ENCODE data around the gene IQGAP3.

Gene IQGAP3

GRCh38 chr1:156488566-156489165 is 83.7 kb downstream of the IQGAP3 start:
- Mint-ChIP-seq H3K36me3 (peaks cover 29% of the 10 kb centered on the region), H3K27me3 (no peaks in the 10 kb centered on the region), H3K4me1 (peaks cover 73% of the 10 kb centered on the region), H3K9me3 (no peaks in the 10 kb centered on the region), H3K4me3 (peak overlapping the region; percentile 23), H3K27ac (peak overlapping the region; percentile 56)
- CTCF ChIA-PET, result interaction anchor here (0.6 to 13.8 kb wide), 10 partner anchors 8 to 136 kb away, joined by 3 to 150 read pairs (median 4); partner anchors contain the start of gene MEF2D
- no peak for DNase-seq

- Mint-ChIP-seq H3K4me3 (no peak overlapping the region), H3K27ac (peak overlapping the region; percentile 34), H3K4me1 (peaks cover 68% of the 10 kb centered on the region), H3K36me3 (peaks cover 27% of the 10 kb centered on the region), H3K27me3 (no peaks in the 10 kb centered on the region), H3K9me3 (no peaks in the 10 kb centered on the region)
- no peak for DNase-seq
- CTCF ChIA-PET, result interaction anchor here (1.0 to 13.8 kb wide), 3 partner anchors 13 to 94 kb away, joined by 3 to 150 read pairs (median 4); partner anchors contain the start of gene MEF2D
Measured at GRCh38 chr1:156487862-156488261, 84.5 kb downstream of the IQGAP3 start.

- peaks cover 27% of the 10 kb centered on the region for H3K36me3 Mint-ChIP-seq
- peaks cover 64% of the 10 kb centered on the region for H3K4me1 Mint-ChIP-seq
- no peaks in the 10 kb centered on the region for H3K27me3 Mint-ChIP-seq
- H3K4me3 Mint-ChIP-seq, result no peak overlapping the region
- H3K27ac Mint-ChIP-seq, result no peak overlapping the region
- no peaks in the 10 kb centered on the region for H3K9me3 Mint-ChIP-seq
- no peak for DNase-seq
- CTCF ChIA-PET, result interaction anchor here (0.8 to 13.8 kb wide), 4 partner anchors 14 to 122 kb away, joined by 3 to 150 read pairs (median 4); partner anchors contain the start of gene MEF2D
Measured at GRCh38 chr1:156486421-156487344, 85.7 kb downstream of the IQGAP3 start.

GRCh38 chr1:156485984-156486383 is 86.4 kb downstream of the IQGAP3 start:
- peaks cover 64% of the 10 kb centered on the region for H3K4me1 Mint-ChIP-seq
- no peak for DNase-seq
- no peaks in the 10 kb centered on the region for H3K27me3 Mint-ChIP-seq
- H3K27ac Mint-ChIP-seq, result no peak overlapping the region
- no peaks in the 10 kb centered on the region for H3K9me3 Mint-ChIP-seq
- CTCF ChIA-PET, result interaction anchor here (0.6 to 13.8 kb wide), 8 partner anchors 14 to 122 kb away, joined by 3 to 150 read pairs (median 4); partner anchors contain the start of genes GPATCH4 and MEF2D
- no peak overlapping the region for H3K4me3 Mint-ChIP-seq
- H3K36me3 Mint-ChIP-seq, result peaks cover 31% of the 10 kb centered on the region

GRCh38 chr1:156484480-156485058 is 87.8 kb downstream of the IQGAP3 start:
- Mint-ChIP-seq H3K4me3 (no peak overlapping the region), H3K36me3 (peaks cover 42% of the 10 kb centered on the region)
- CTCF ChIA-PET, result interaction anchor here (1.4 to 13.8 kb wide), 4 partner anchors 16 to 124 kb away, joined by 4 to 150 read pairs (median 8); partner anchors contain the start of gene MEF2D

GRCh38 chr1:156483397-156483796 is 89.0 kb downstream of the IQGAP3 start:
- no peak overlapping the region for H3K27ac Mint-ChIP-seq
- peaks cover 51% of the 10 kb centered on the region for H3K36me3 Mint-ChIP-seq
- no peaks in the 10 kb centered on the region for H3K9me3 Mint-ChIP-seq
- CTCF ChIA-PET, result interaction anchor here (0.7 to 13.8 kb wide), 4 partner anchors 13 to 125 kb away, joined by 3 to 150 read pairs (median 7); partner anchors contain the start of gene MEF2D
- no peaks in the 10 kb centered on the region for H3K27me3 Mint-ChIP-seq
- no peak for DNase-seq
- H3K4me3 Mint-ChIP-seq, result no peak overlapping the region
- H3K4me1 Mint-ChIP-seq, result peaks cover 50% of the 10 kb centered on the region

More at GRCh38 chr1:156484480-156485058, 87.8 kb downstream of the IQGAP3 start:
- H3K27me3 Mint-ChIP-seq, result no peaks in the 10 kb centered on the region
- no peak overlapping the region for H3K27ac Mint-ChIP-seq
- H3K9me3 Mint-ChIP-seq, result no peaks in the 10 kb centered on the region
- H3K4me1 Mint-ChIP-seq, result peaks cover 59% of the 10 kb centered on the region
- no peak for DNase-seq

- CTCF ChIA-PET, result interaction anchor here (2.1 to 13.8 kb wide), 4 partner anchors 9 to 126 kb away, joined by 9 to 150 read pairs (median 33); partner anchors contain the start of gene MEF2D
- no peak overlapping the region for H3K27ac Mint-ChIP-seq
- no peak overlapping the region for H3K4me3 Mint-ChIP-seq
- no peak for DNase-seq
- H3K36me3 Mint-ChIP-seq, result peaks cover 52% of the 10 kb centered on the region
- H3K27me3 Mint-ChIP-seq, result no peaks in the 10 kb centered on the region
- H3K9me3 Mint-ChIP-seq, result no peaks in the 10 kb centered on the region
- peaks cover 38% of the 10 kb centered on the region for H3K4me1 Mint-ChIP-seq
Measured at GRCh38 chr1:156482276-156482675, 90.1 kb downstream of the IQGAP3 start.

- H3K36me3 Mint-ChIP-seq, result peaks cover 53% of the 10 kb centered on the region
- H3K27ac Mint-ChIP-seq, result peak overlapping the region; percentile 74
- CTCF ChIA-PET, result interaction anchor here (1.0 to 13.8 kb wide), 15 partner anchors 10 to 141 kb away, joined by 3 to 150 read pairs (median 9); partner anchors contain the start of genes IQGAP3, MEF2D and NAXE
- H3K4me1 Mint-ChIP-seq, result peaks cover 33% of the 10 kb centered on the region
- no peak for DNase-seq
- no peaks in the 10 kb centered on the region for H3K27me3 Mint-ChIP-seq
- no peaks in the 10 kb centered on the region for H3K9me3 Mint-ChIP-seq
- no peak overlapping the region for H3K4me3 Mint-ChIP-seq
Measured at GRCh38 chr1:156481527-156481926, 90.8 kb downstream of the IQGAP3 start.

- Mint-ChIP-seq H3K4me3 (no peak overlapping the region), H3K36me3 (peaks cover 59% of the 10 kb centered on the region), H3K9me3 (no peaks in the 10 kb centered on the region), H3K27ac (peak overlapping the region; percentile 72), H3K27me3 (no peaks in the 10 kb centered on the region), H3K4me1 (peaks cover 30% of the 10 kb centered on the region)
- CTCF ChIA-PET, result interaction anchor here (0.6 to 13.8 kb wide), 32 partner anchors 11 to 199 kb away, joined by 3 to 150 read pairs (median 4); partner anchors contain the start of genes IQGAP3, MEF2D and NAXE
- peak; percentile 84 for DNase-seq
Measured at GRCh38 chr1:156480411-156481192, 91.8 kb downstream of the IQGAP3 start.

- H3K4me1 Mint-ChIP-seq, result peaks cover 30% of the 10 kb centered on the region
- no peak overlapping the region for H3K4me3 Mint-ChIP-seq
- no peaks in the 10 kb centered on the region for H3K27me3 Mint-ChIP-seq
- peaks cover 63% of the 10 kb centered on the region for H3K36me3 Mint-ChIP-seq
- DNase-seq, result no peak
- H3K27ac Mint-ChIP-seq, result no peak overlapping the region
- CTCF ChIA-PET, result interaction anchor here (0.6 to 13.8 kb wide), 30 partner anchors 11 to 200 kb away, joined by 3 to 150 read pairs (median 4); partner anchors contain the start of genes GPATCH4, IQGAP3 and MEF2D
- no peaks in the 10 kb centered on the region for H3K9me3 Mint-ChIP-seq
Measured at GRCh38 chr1:156480016-156480370, 92.4 kb downstream of the IQGAP3 start.

- Mint-ChIP-seq H3K4me3 (no peak overlapping the region), H3K36me3 (peaks cover 68% of the 10 kb centered on the region), H3K27ac (no peak overlapping the region), H3K9me3 (no peaks in the 10 kb centered on the region), H3K4me1 (peaks cover 30% of the 10 kb centered on the region), H3K27me3 (no peaks in the 10 kb centered on the region)
- DNase-seq, result no peak
- CTCF ChIA-PET, result interaction anchor here (1.1 to 13.8 kb wide), 5 partner anchors 12 to 129 kb away, joined by 4 to 150 read pairs (median 17); partner anchors contain the start of genes GPATCH4 and MEF2D
Measured at GRCh38 chr1:156479093-156480015, 93.0 kb downstream of the IQGAP3 start.

- Mint-ChIP-seq H3K36me3 (peaks cover 79% of the 10 kb centered on the region), H3K27ac (no peak overlapping the region), H3K27me3 (no peaks in the 10 kb centered on the region), H3K4me1 (peaks cover 26% of the 10 kb centered on the region), H3K4me3 (no peak overlapping the region), H3K9me3 (no peaks in the 10 kb centered on the region)
- CTCF ChIA-PET, result interaction anchor here (1.6 kb wide), 1 partner anchor 11 kb away, joined by 8 read pairs; no protein-coding TSS in a partner anchor
- no peak for DNase-seq
Measured at GRCh38 chr1:156478250-156478627, 94.1 kb downstream of the IQGAP3 start.

Data from activated naive CD4-positive, alpha-beta T cell treated with anti-CD3 and anti-CD28 coated beads, Interleukin-2, amount 10 ng/mL, durations not matched to agents 7 days and 5 days (primary cell).